AG04450 (cell line): ENCODE results near the gene MRI1. TPM values are rescaled to one million over a fixed set of nuclear protein-coding genes. Genes with fewer than 3 reads are reported as not detected.

Experiments used
- CTCF ChIA-PET: fragments of 300-600, 350-600 bp; formaldehyde crosslinking; extraction: SDS; loops from one replicate; lab custom pipeline; 2022; ENCODE audit warnings: antibody characterized with exemption, inconsistent platforms; lab: Charles Lee
- POLR2A ChIA-PET: fragments of 350-600 bp; formaldehyde crosslinking; extraction: SDS; loops from one replicate; lab custom pipeline; 2021; ENCODE audit warnings: antibody characterized with exemption, inconsistent platforms; lab: Yijun Ruan, JAX
- DNase-seq: peaks from one replicate; pipeline ENCODE4 v3.0.0-alpha.2; 2011; ENCODE audit warnings: low read depth, low spot score
- H3K27ac ChIP-seq: one replicate; pipeline ENCODE4 v1.5.1; 2012; ENCODE audit warnings: low read depth, low read length, control low read depth
- H3K27me3 ChIP-seq: one replicate; pipeline ENCODE4 v1.6.0; 2012; ENCODE audit warnings: low read length; ENCODE audit not compliant: control insufficient read depth, insufficient read depth
- H3K4me3 ChIP-seq: 2 replicates; pipeline ENCODE4 v1.5.1; 2011; ENCODE audit warnings: mild to moderate bottlenecking, low read depth, low read length, control low read depth
- H3K9me3 ChIP-seq: 2 replicates; pipeline ENCODE4 v1.5.1; 2012; ENCODE audit warnings: low read length; ENCODE audit not compliant: control insufficient read depth, insufficient read depth
- CTCF ChIP-seq: IDR thresholded peaks from 2 replicates; pipeline ENCODE4 v1.5.1; 2011; ENCODE audit warnings: low read depth, low read length, control low read depth, inconsistent platforms
- polyA plus RNA-seq: library from polyadenylated mRNA; depleted of rRNA; stranded (reverse); fragments of >200 nt; gene quantifications from 2 replicates; pipeline ENCODE4 v1.2.3, GENCODE V29; 2011

MRI1 gene
- polyA plus RNA-seq, 1 experiment, result 20.2 TPM

GRCh38 chr19:13797058-13797440 is 32.7 kb downstream of the MRI1 start:
- Histone ChIP-seq H3K27me3 (no peaks in the 10 kb centered on the region), H3K9me3 (no peaks in the 10 kb centered on the region; the same call in 1 of the 2 replicates), H3K27ac (peak overlapping the region; percentile 97), H3K4me3 (peak overlapping the region; percentile 80)
- no peak for TF ChIP-seq CTCF
- ChIA-PET CTCF (interaction anchor here (1.2 to 2.7 kb wide), 4 partner anchors 12 to 65 kb away, joined by 3 to 23 read pairs (median 10); no protein-coding TSS in a partner anchor), POLR2A (interaction anchor here (1.1 to 3.9 kb wide), 6 partner anchors 9 to 66 kb away, joined by 3 to 19 read pairs (median 4); partner anchors contain the start of gene C19orf53)
- no peak for DNase-seq

- Histone ChIP-seq H3K27ac (peak overlapping the region; percentile 39), H3K9me3 (no peaks in the 10 kb centered on the region; the same call in 1 of the 2 replicates), H3K4me3 (no peak overlapping the region), H3K27me3 (no peaks in the 10 kb centered on the region)
- CTCF ChIA-PET, result interaction anchor here (1.2 to 2.7 kb wide), 3 partner anchors 13 to 65 kb away, joined by 3 to 23 read pairs (median 18); no protein-coding TSS in a partner anchor
- no peak for DNase-seq
- TF ChIP-seq CTCF, result no peak
- POLR2A ChIA-PET, result interaction anchor here (1.2 to 3.9 kb wide), 3 partner anchors 10 to 41 kb away, joined by 3 to 19 read pairs (median 13); no protein-coding TSS in a partner anchor
These were observed 33.5 kb downstream of the MRI1 start for GRCh38 chr19:13797870-13798269.

- Histone ChIP-seq H3K27me3 (no peaks in the 10 kb centered on the region), H3K27ac (no peak overlapping the region), H3K4me3 (no peak overlapping the region), H3K9me3 (no peaks in the 10 kb centered on the region; the same call in 1 of the 2 replicates)
- DNase-seq, result no peak
- ChIA-PET CTCF (interaction anchor here (0.6 to 1.4 kb wide), 2 partner anchors 210 to 211 kb away, joined by 3 read pairs; no protein-coding TSS in a partner anchor), POLR2A (no interaction called here)
- no peak for TF ChIP-seq CTCF
These were observed 35.3 kb downstream of the MRI1 start for GRCh38 chr19:13799669-13800068.

- no peak for DNase-seq
- CTCF ChIA-PET, result interaction anchor here (1.0 kb wide), 1 partner anchor 18 kb away, joined by 4 read pairs; no protein-coding TSS in a partner anchor
- POLR2A ChIA-PET, result no interaction called here
These were observed 38.7 kb downstream of the MRI1 start for GRCh38 chr19:13803038-13803437.

More at GRCh38 chr19:13803038-13803437, 38.7 kb downstream of the MRI1 start:
- Histone ChIP-seq H3K27me3 (no peaks in the 10 kb centered on the region), H3K27ac (no peak overlapping the region), H3K9me3 (peaks cover 2% of the 10 kb centered on the region; the same call in 1 of the 2 replicates), H3K4me3 (no peak overlapping the region)
- no peak for TF ChIP-seq CTCF
